Esophagus squamous epithelium (tissue), 5 donors: ENCODE results near the gene LRRC26. TPM values are rescaled to one million over a fixed set of nuclear protein-coding genes. Genes with fewer than 3 reads are reported as not detected.

Source experiments
- DNase-seq: peaks from one replicate; lab custom pipeline; 2025; lab: John Stamatoyannopoulos, UW
- H3K27ac ChIP-seq, 4 donors: fragments of 200-600 bp; sonication (generic); one replicate each; pipeline ENCODE4 v1.5.1; 2016 to 2019; ENCODE audit warnings: mild to moderate bottlenecking in 1 of 4
- H3K27me3 ChIP-seq, 4 donors: fragments of 200-600 bp; sonication (generic); 1 replicate in 3 of 4; 2 replicates in 1 of 4; pipeline versions ENCODE4 v1.5.1 to v1.6.0; 2017 to 2021; ENCODE audit warnings: antibody characterized with exemption in 1 of 4
- H3K36me3 ChIP-seq, 3 donors: fragments of 200-600 bp; sonication (generic); one replicate each; pipeline ENCODE4 v1.5.1; 2016 to 2019
- H3K4me1 ChIP-seq, 3 donors: fragments of 200-600 bp; sonication (generic); one replicate each; pipeline ENCODE4 v1.5.1; 2017 to 2019
- H3K4me3 ChIP-seq, 4 donors: fragments of 200-600 bp; sonication (generic); 1 replicate in 3 of 4; 2 replicates in 1 of 4; pipeline ENCODE4 v1.5.1; 2016 to 2019; ENCODE audit warnings: mild to moderate bottlenecking in 2 of 4, moderate library complexity in 1 of 4
- H3K9me3 ChIP-seq, 3 donors: fragments of 200-600 bp; sonication (generic); one replicate each; pipeline ENCODE4 v1.5.1; 2016 to 2019
- POLR2A ChIP-seq, 4 donors: fragments of 450-650 bp; IDR thresholded peaks; one replicate each; pipeline ENCODE4 v1.6.1; 2017; ENCODE audit warnings: antibody characterized with exemption in 4 of 4, mild to moderate bottlenecking in 4 of 4, moderate library complexity in 3 of 4
- WGBS, 2 donors: methylation state at CpG; one replicate each; pipeline ENCODE4 v1.1.5; 2018; 5-methylcytosine and 5-hydroxymethylcytosine counted together
- intact Hi-C: fragments of 100-400 bp; cut with DNase I; formaldehyde crosslinking; loops from one replicate; pipeline ENCODE4 v1.15.0; 2022
- total RNA-seq, 4 donors: library from RNA; depleted of rRNA; stranded (reverse); fragments of >200 nt; gene quantifications; one replicate each; pipeline ENCODE4 v1.1.0, GENCODE V29; 2016
- TF ChIP-seq, protein P1 (sequence below), 6 experiments: fragments of 450-650 bp in 4 of 6; fragments of 200-600 bp in 2 of 6; sonication (generic) in 2 of 6; IDR thresholded peaks; one replicate each; pipeline ENCODE4 v1.5.1; 2016 to 2019; ENCODE audit warnings: antibody characterized with exemption in 6 of 6, mild to moderate bottlenecking in 4 of 6, moderate library complexity in 4 of 6
- donor health status: DM: yes; HTN: yes; CAD: no.

Gene LRRC26
- total RNA-seq, 4 donors from 2014 or later: 0.82 to 3.7 (median 0.95) TPM; not detected in 1

GRCh38 chr9:137149942-137150616 lies 19.8 kb downstream of the LRRC26 start:
- Histone ChIP-seq H3K9me3 (peaks cover 0 to 8% (median 0%) of the 10 kb centered on the region in 3 donors), H3K27ac (no peak overlapping the region), H3K36me3 (no peaks in the 10 kb centered on the region), H3K4me3 (no peak overlapping the region), H3K4me1 (no peaks in the 10 kb centered on the region), H3K27me3 (peaks cover 0 to 53% (median 0%) of the 10 kb centered on the region in 4 donors)
- no peak for DNase-seq
- intact Hi-C loops: no loop called here
- TF ChIP-seq, protein P1, sequence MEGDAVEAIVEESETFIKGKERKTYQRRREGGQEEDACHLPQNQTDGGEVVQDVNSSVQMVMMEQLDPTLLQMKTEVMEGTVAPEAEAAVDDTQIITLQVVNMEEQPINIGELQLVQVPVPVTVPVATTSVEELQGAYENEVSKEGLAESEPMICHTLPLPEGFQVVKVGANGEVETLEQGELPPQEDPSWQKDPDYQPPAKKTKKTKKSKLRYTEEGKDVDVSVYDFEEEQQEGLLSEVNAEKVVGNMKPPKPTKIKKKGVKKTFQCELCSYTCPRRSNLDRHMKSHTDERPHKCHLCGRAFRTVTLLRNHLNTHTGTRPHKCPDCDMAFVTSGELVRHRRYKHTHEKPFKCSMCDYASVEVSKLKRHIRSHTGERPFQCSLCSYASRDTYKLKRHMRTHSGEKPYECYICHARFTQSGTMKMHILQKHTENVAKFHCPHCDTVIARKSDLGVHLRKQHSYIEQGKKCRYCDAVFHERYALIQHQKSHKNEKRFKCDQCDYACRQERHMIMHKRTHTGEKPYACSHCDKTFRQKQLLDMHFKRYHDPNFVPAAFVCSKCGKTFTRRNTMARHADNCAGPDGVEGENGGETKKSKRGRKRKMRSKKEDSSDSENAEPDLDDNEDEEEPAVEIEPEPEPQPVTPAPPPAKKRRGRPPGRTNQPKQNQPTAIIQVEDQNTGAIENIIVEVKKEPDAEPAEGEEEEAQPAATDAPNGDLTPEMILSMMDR (IDR thresholded peaks at IDR 0.05): no peak
- no peak for TF ChIP-seq POLR2A (IDR thresholded peaks at IDR 0.05)
- 50% methylated on average over 3 to 17 of the region's 20 CpGs for WGBS, 2 donors

- H3K4me1 ChIP-seq: no peaks in the 10 kb centered on the region
- intact Hi-C loops: no loop called here
- peaks cover 0 to 48% (median 0%) of the 10 kb centered on the region in 4 donors for H3K27me3 ChIP-seq
- DNase-seq: no peak
- WGBS, 2 donors: 73 to 77% methylated on average over 4 of the region's 5 CpGs
- H3K9me3 ChIP-seq: peaks cover 0 to 8% (median 0%) of the 10 kb centered on the region in 3 donors
- H3K27ac ChIP-seq: no peak overlapping the region
- H3K36me3 ChIP-seq: no peaks in the 10 kb centered on the region
- TF ChIP-seq, protein P1 (IDR thresholded peaks at IDR 0.05): no peak
- TF ChIP-seq POLR2A (IDR thresholded peaks at IDR 0.05): no peak
- no peak overlapping the region for H3K4me3 ChIP-seq
Measured at GRCh38 chr9:137149363-137149762, 20.5 kb downstream of the LRRC26 start.

DNA sequence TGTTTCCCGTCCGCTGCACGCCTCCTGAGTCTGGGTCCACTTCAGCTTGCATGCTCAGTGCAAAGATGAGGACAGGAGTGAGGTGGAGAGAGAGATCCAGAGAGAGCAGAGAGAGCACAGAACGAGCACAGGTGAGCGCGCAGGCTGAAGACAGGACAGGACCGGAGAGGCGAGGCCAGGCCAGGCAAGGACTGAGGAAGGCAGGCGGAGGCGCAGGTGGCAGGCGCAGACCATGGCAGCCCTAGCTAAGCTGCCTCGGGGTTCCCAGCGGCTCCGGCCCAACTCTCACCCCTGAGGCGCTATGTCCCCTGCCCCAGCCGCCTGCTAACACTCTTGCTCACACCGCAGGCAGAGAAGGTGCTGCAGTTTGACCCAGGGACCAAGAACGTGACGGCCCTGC lies 21.2 kb downstream of the LRRC26 start:
- 76 to 84% methylated on average over 7 to 12 of the region's 19 CpGs for WGBS, 2 donors
- H3K9me3 ChIP-seq: peaks cover 0 to 8% (median 0%) of the 10 kb centered on the region in 3 donors
- H3K4me1 ChIP-seq: no peaks in the 10 kb centered on the region
- no peak for DNase-seq
- no peak overlapping the region for H3K27ac ChIP-seq
- intact Hi-C loops: no loop called here
- TF ChIP-seq, protein P1 (IDR thresholded peaks at IDR 0.05): no peak
- no peak for TF ChIP-seq POLR2A (IDR thresholded peaks at IDR 0.05)
- no peaks in the 10 kb centered on the region for H3K36me3 ChIP-seq
- peaks cover 0 to 55% (median 0%) of the 10 kb centered on the region in 4 donors for H3K27me3 ChIP-seq
- H3K4me3 ChIP-seq: no peak overlapping the region

DNA sequence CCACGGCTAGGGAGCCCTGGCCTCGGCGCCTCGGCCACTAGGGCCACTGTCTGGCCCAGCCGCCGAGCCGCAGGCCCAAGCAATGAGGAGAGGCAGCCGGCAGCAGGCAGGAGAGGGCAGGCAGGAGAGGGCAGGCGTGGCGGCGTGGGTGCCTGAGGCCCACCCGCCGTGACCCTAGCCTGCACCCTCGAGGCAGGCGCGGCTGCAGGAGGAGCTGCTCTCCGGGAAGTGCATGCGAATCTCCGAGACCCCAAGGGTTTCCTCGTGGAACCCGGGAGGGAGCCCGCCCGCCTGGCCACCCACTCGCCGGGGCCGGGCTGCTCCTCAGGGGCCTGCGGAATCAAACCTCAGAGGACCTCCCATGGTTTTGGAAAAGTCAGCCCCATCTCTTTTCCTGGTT lies 21.6 kb downstream of the LRRC26 start:
- DNase-seq: no peak
- no peak overlapping the region for H3K4me3 ChIP-seq

DNA sequence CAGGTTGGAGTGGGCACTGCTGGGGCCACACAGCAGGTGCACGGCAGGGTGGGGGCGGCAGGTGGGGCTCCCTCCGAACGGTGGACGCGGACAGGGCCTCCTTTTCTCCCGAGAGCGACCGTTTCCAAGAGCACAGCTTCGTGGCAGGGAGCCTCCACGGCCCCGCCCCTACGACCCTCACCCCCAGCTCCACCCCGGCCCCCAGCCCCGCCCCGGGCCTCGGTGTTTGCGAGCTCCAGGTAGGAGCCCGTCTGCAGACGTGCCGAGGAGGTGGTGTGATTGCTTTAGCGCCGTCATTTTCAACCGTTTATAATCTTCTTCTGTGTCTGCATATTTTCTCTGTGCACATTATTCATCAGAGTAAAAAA lies 22.1 kb downstream of the LRRC26 start:
- Histone ChIP-seq H3K4me1 (no peaks in the 10 kb centered on the region), H3K27me3 (peaks cover 0 to 64% (median 0%) of the 10 kb centered on the region in 4 donors), H3K9me3 (peaks cover 0 to 8% (median 0%) of the 10 kb centered on the region in 3 donors), H3K27ac (no peak overlapping the region), H3K36me3 (no peaks in the 10 kb centered on the region), H3K4me3 (no peak overlapping the region)
- no peak for TF ChIP-seq POLR2A (IDR thresholded peaks at IDR 0.05)
- intact Hi-C loops: no loop called here
- 29% methylated on average over 15 of the region's 24 CpGs; no CpG with 5 or more reads in 1 of the 2 donors for WGBS, 2 donors
- DNase-seq: no peak

More for the DNA sequence above, 21.6 kb downstream of the LRRC26 start:
- Histone ChIP-seq H3K27ac (no peak overlapping the region), H3K4me1 (no peaks in the 10 kb centered on the region), H3K9me3 (peaks cover 0 to 8% (median 0%) of the 10 kb centered on the region in 3 donors), H3K27me3 (peaks cover 0 to 59% (median 0%) of the 10 kb centered on the region in 4 donors), H3K36me3 (no peaks in the 10 kb centered on the region)
- intact Hi-C loops: no loop called here
- TF ChIP-seq POLR2A (IDR thresholded peaks at IDR 0.05): no peak
- TF ChIP-seq, protein P1 (IDR thresholded peaks at IDR 0.05): no peak
- WGBS, 2 donors: 52% methylated on average over 4 of the region's 27 CpGs; no CpG with 5 or more reads in 1 of the 2 donors
